HUES6 (cell line): ENCODE results near the gene PNO1.

Source experiments
- H3K27ac ChIP-seq: 2 replicates; pipeline ENCODE4 v1.7.0; 2013; ENCODE audit warnings: low read depth, mild to moderate bottlenecking, low read length, inconsistent platforms
- H3K27me3 ChIP-seq: 2 replicates; pipeline ENCODE4 v1.6.1; 2013; ENCODE audit warnings: low read length; ENCODE audit not compliant: control insufficient read depth, insufficient read depth
- H3K36me3 ChIP-seq: 2 replicates; pipeline ENCODE4 v1.6.1; 2013; ENCODE audit warnings: low read length; ENCODE audit not compliant: control insufficient read depth, insufficient read depth
- H3K4me1 ChIP-seq: 2 replicates; pipeline ENCODE4 v1.6.1; 2013; ENCODE audit warnings: low read length; ENCODE audit not compliant: control insufficient read depth, insufficient read depth
- H3K4me3 ChIP-seq: 2 replicates; pipeline ENCODE4 v1.5.1; 2013; ENCODE audit warnings: low read depth, low read length
- H3K9ac ChIP-seq: one replicate; pipeline ENCODE4 v1.6.1; 2013; ENCODE audit warnings: mild to moderate bottlenecking, low read length
- H3K9me3 ChIP-seq: 2 replicates; pipeline ENCODE4 v1.6.1; 2013; ENCODE audit warnings: low read depth, low read length; ENCODE audit not compliant: control insufficient read depth, insufficient read depth

PNO1 gene

GRCh38 chr2:68178432-68178831 is 20.7 kb downstream of the PNO1 start:
- H3K27ac ChIP-seq = no peak overlapping the region
- no peaks in the 10 kb centered on the region for H3K4me1 ChIP-seq
- peaks cover 71% of the 10 kb centered on the region for H3K36me3 ChIP-seq
- H3K9me3 ChIP-seq = no peaks in the 10 kb centered on the region
- H3K4me3 ChIP-seq = no peak overlapping the region
- no peaks in the 10 kb centered on the region for H3K27me3 ChIP-seq
- H3K9ac ChIP-seq = no peak overlapping the region

- Histone ChIP-seq H3K36me3 (peaks cover 72% of the 10 kb centered on the region), H3K27me3 (no peaks in the 10 kb centered on the region), H3K4me3 (no peak overlapping the region), H3K4me1 (no peaks in the 10 kb centered on the region), H3K9ac (no peak overlapping the region), H3K9me3 (no peaks in the 10 kb centered on the region), H3K27ac (no peak overlapping the region)
These were observed 21.4 kb downstream of the PNO1 start for GRCh38 chr2:68178954-68179627.

GRCh38 chr2:68182902-68183301 is 25.2 kb downstream of the PNO1 start:
- H3K4me3 ChIP-seq = no peak overlapping the region
- no peak overlapping the region for H3K9ac ChIP-seq
- H3K9me3 ChIP-seq = no peaks in the 10 kb centered on the region
- H3K27me3 ChIP-seq = no peaks in the 10 kb centered on the region
- no peaks in the 10 kb centered on the region for H3K4me1 ChIP-seq
- H3K27ac ChIP-seq = no peak overlapping the region
- H3K36me3 ChIP-seq = peaks cover 39% of the 10 kb centered on the region

GRCh38 chr2:68185541-68186164 is 28.0 kb downstream of the PNO1 start:
- no peaks in the 10 kb centered on the region for H3K4me1 ChIP-seq
- no peak overlapping the region for H3K4me3 ChIP-seq
- H3K36me3 ChIP-seq = peaks cover 21% of the 10 kb centered on the region
- H3K27ac ChIP-seq = no peak overlapping the region
- no peaks in the 10 kb centered on the region for H3K27me3 ChIP-seq
- H3K9me3 ChIP-seq = no peaks in the 10 kb centered on the region
- no peak overlapping the region for H3K9ac ChIP-seq

GRCh38 chr2:68187329-68187728 is 29.6 kb downstream of the PNO1 start:
- no peaks in the 10 kb centered on the region for H3K27me3 ChIP-seq
- H3K36me3 ChIP-seq = peaks cover 14% of the 10 kb centered on the region
- H3K9ac ChIP-seq = no peak overlapping the region
- H3K4me1 ChIP-seq = no peaks in the 10 kb centered on the region
- H3K9me3 ChIP-seq = no peaks in the 10 kb centered on the region
- no peak overlapping the region for H3K27ac ChIP-seq
- no peak overlapping the region for H3K4me3 ChIP-seq

GRCh38 chr2:68188831-68189230 is 31.1 kb downstream of the PNO1 start:
- no peaks in the 10 kb centered on the region for H3K9me3 ChIP-seq
- no peaks in the 10 kb centered on the region for H3K27me3 ChIP-seq
- no peak overlapping the region for H3K27ac ChIP-seq
- H3K4me3 ChIP-seq = no peak overlapping the region
- no peaks in the 10 kb centered on the region for H3K4me1 ChIP-seq
- no peak overlapping the region for H3K9ac ChIP-seq
- peaks cover 6% of the 10 kb centered on the region for H3K36me3 ChIP-seq

- Histone ChIP-seq H3K36me3 (no peaks in the 10 kb centered on the region), H3K9me3 (no peaks in the 10 kb centered on the region), H3K27ac (no peak overlapping the region), H3K9ac (no peak overlapping the region), H3K4me3 (no peak overlapping the region), H3K27me3 (no peaks in the 10 kb centered on the region), H3K4me1 (no peaks in the 10 kb centered on the region)
These were observed 32.5 kb downstream of the PNO1 start for GRCh38 chr2:68189991-68190784.

GRCh38 chr2:68190991-68191731 is 33.5 kb downstream of the PNO1 start:
- Histone ChIP-seq H3K36me3 (no peaks in the 10 kb centered on the region), H3K27ac (no peak overlapping the region), H3K9ac (no peak overlapping the region), H3K4me1 (no peaks in the 10 kb centered on the region), H3K4me3 (no peak overlapping the region), H3K9me3 (no peaks in the 10 kb centered on the region), H3K27me3 (no peaks in the 10 kb centered on the region)

- H3K4me1 ChIP-seq = no peaks in the 10 kb centered on the region
- no peak overlapping the region for H3K27ac ChIP-seq
- H3K27me3 ChIP-seq = no peaks in the 10 kb centered on the region
- no peak overlapping the region for H3K4me3 ChIP-seq
- no peak overlapping the region for H3K9ac ChIP-seq
- H3K9me3 ChIP-seq = no peaks in the 10 kb centered on the region
- no peaks in the 10 kb centered on the region for H3K36me3 ChIP-seq
These were observed 35.5 kb downstream of the PNO1 start for GRCh38 chr2:68193144-68193543.

- Histone ChIP-seq H3K4me1 (no peaks in the 10 kb centered on the region), H3K27ac (no peak overlapping the region), H3K4me3 (no peak overlapping the region), H3K36me3 (no peaks in the 10 kb centered on the region), H3K27me3 (no peaks in the 10 kb centered on the region), H3K9me3 (no peaks in the 10 kb centered on the region), H3K9ac (no peak overlapping the region)
These were observed 36.2 kb downstream of the PNO1 start for GRCh38 chr2:68193787-68194372.
